ENCODE measurements around the gene TMEM255B. TPM values are rescaled to one million over a fixed set of nuclear protein-coding genes. Genes with fewer than 3 reads are reported as not detected.

The TMEM255B gene
- total RNA-seq, 1 experiment from 2014 or later = 7.7 TPM

DNA sequence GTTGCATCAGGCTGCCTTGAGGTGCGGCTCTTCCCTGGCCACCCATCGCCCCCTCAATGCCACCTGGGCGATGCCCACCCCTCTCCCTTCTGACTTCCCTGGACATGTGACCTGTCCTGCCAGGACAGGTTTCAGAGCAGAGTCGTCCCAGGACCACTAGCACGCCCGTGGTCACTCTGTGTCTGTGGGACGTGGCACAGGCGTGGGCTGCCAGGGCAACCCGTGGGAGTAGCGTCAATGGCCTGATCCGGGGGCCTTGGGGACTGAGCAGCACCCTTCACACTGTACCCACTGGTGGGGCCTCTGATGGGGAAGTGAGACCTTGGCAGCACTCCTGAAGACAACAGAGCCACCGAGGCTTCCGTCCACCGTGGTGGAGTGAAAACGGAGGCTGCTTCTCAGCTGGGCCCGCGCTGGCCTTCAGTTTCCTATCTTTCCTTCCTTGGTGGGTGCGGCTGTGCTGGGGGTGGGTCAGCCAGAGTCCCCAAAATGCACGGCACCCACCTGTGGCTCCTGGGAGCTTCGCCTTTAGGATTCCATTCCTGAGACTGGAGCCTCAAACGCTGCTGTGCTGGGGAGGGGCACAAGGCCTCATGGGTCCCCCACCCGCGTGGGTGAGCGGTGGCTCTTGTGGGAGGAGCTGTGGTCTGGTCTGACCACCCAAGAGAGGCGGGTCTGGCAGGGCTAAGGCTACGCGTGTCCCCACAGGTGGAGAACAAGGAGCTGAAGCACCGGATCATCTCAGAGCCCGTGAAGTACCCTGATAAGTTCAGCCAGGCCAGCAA is 26.7 kb upstream of the TMEM255B start (continued):
- TF ChIP-seq, protein P1, sequence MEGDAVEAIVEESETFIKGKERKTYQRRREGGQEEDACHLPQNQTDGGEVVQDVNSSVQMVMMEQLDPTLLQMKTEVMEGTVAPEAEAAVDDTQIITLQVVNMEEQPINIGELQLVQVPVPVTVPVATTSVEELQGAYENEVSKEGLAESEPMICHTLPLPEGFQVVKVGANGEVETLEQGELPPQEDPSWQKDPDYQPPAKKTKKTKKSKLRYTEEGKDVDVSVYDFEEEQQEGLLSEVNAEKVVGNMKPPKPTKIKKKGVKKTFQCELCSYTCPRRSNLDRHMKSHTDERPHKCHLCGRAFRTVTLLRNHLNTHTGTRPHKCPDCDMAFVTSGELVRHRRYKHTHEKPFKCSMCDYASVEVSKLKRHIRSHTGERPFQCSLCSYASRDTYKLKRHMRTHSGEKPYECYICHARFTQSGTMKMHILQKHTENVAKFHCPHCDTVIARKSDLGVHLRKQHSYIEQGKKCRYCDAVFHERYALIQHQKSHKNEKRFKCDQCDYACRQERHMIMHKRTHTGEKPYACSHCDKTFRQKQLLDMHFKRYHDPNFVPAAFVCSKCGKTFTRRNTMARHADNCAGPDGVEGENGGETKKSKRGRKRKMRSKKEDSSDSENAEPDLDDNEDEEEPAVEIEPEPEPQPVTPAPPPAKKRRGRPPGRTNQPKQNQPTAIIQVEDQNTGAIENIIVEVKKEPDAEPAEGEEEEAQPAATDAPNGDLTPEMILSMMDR (IDR thresholded peaks at IDR 0.05 in 2 of 3, conservative IDR thresholded peaks at IDR 0.05 in 1 of 3; ENCODE audit: borderline replicate concordance in 1 of 3, insufficient read depth in 1 of 3, low read depth in 2 of 3, low read length in 2 of 3) = no peak
- TF ChIP-seq EZH2phosphoT487 (IDR thresholded peaks at IDR 0.05; ENCODE audit: borderline replicate concordance) = no peak

DNA sequence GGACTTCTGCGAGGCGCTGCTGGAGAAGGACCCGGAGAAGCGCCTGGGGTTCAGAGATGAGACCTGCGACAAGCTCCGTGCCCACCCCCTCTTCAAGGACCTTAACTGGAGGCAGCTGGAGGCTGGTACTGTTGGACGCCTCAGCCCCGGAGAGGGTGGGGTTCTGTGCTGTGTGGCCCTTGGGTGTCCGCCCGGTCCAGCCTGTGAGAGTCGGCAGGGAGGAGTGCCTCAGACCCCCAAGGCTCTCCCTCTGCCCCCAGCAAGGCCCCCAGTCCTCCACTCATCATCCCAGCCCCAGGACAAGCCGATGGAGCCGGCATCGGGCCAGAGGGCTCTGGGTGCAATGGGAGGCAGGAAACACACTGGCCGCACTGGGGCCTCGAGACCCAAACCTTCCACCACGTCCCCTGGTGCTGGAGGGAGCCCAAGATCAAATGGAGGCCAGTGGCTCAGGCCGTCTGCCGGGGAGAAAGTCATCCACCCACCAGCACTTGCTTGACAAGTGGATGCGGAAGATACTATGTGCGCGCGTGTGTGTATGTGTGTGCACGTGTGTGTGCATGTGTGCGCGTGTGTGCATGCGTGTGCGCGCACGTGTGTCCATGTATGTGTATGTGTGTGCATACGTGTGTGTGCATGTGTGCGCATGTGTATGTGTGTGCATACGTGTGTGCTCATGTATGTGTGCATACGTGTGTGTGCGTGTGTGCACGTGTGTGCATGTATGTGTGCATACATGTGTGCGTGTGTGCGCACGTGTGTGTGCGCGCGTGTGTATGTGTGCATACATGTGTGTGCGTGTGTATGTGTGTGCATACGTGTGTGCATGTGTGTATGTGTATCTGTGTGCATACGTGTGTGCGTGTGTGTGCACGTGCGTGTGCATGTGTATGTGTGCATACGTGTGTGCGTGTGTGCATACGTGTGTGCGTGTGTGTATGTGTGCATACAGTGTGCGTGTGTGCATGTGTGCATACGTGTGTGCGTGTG is 25.8 kb upstream of the TMEM255B start:
- POLR2A ChIA-PET = no interaction called here
- no peak overlapping the region for H3K9ac ChIP-seq (ENCODE audit: low read length)
- BruUV-seq (replicated peaks) = no TSS peak
- H3K4me1 ChIP-seq (ENCODE audit: control insufficient read depth in 1 of 2, insufficient read depth in 2 of 2, low read length in 2 of 2) = no peaks in the 10 kb centered on the region
- no peak overlapping the region for H3K4me2 ChIP-seq (ENCODE audit: low read length)
- intact Hi-C loops (cut with micrococcal nuclease) = no loop called here
- ATAC-seq (no peak), DNase-seq (ENCODE audit: low read depth, low spot score) (no peak)
- peaks cover 0 to 5% of the 10 kb centered on the region in 2 experiments; a peak in 2 of 4 replicates for H3K9me3 ChIP-seq (ENCODE audit: control insufficient read depth in 1 of 2, insufficient read depth in 1 of 2, low read depth in 1 of 2, low read length in 2 of 2)
- no peaks in the 10 kb centered on the region for H3K79me2 ChIP-seq (ENCODE audit: insufficient read depth, low read length)
- no peak overlapping the region for H3K27ac ChIP-seq (ENCODE audit: low read depth, low read length)
- no peaks in the 10 kb centered on the region for H3K27me3 ChIP-seq (ENCODE audit: insufficient read depth, low read length)
- H4K20me1 ChIP-seq (ENCODE audit: insufficient read depth) = no peaks in the 10 kb centered on the region
- no peaks in the 10 kb centered on the region for H3K36me3 ChIP-seq (ENCODE audit: control insufficient read depth in 1 of 2, insufficient read depth in 2 of 2, low read length in 2 of 2)
- TF ChIP-seq YY1 (IDR thresholded peaks at IDR 0.05; ENCODE audit: extremely low read depth, insufficient replicate concordance, low read depth, low read length) (no peak), ELF1 (IDR thresholded peaks at IDR 0.05; ENCODE audit: borderline replicate concordance, low read depth) (no peak), ZFX (IDR thresholded peaks at IDR 0.05) (no peak), RAD21 (IDR thresholded peaks at IDR 0.05; ENCODE audit: low read depth) (no peak), EZH2 (IDR thresholded peaks at IDR 0.05) (no peak), TCF7L2 (IDR thresholded peaks at IDR 0.05; ENCODE audit: borderline replicate concordance, extremely low read depth, insufficient read depth, insufficient read length) (no peak), EZH2phosphoT487 (IDR thresholded peaks at IDR 0.05; ENCODE audit: borderline replicate concordance) (no peak), POLR2AphosphoS5 (IDR thresholded peaks at IDR 0.05; ENCODE audit: low read depth, low read length) (no peak), SRF (IDR thresholded peaks at IDR 0.05; ENCODE audit: low read depth) (no peak), SP1 (IDR thresholded peaks at IDR 0.05; ENCODE audit: low read depth) (no peak)
- no peak overlapping the region for H2AFZ ChIP-seq (ENCODE audit: low read depth, low read length, poor library complexity, severe bottlenecking)
- no peak overlapping the region for H3K4me3 ChIP-seq (replicated peaks in 1 of 2; ENCODE audit: low read depth in 1 of 2, low read length in 2 of 2)
- H3K9me2 ChIP-seq (ENCODE audit: insufficient read depth) = no peaks in the 10 kb centered on the region
- RAD21 ChIA-PET (ENCODE audit: low non-redundant PET in 1 of 2, low total read pairs in 2 of 2, uncharacterized antibody in 2 of 2, unreplicated experiment in 2 of 2) = no interaction called here
- CTCF ChIA-PET = no interaction called here
